ACC112 (cell line): ENCODE measurements around the gene TC2N.
A peak's percentile ranks its signal among the peaks of the same experiment; 100 is the strongest.
"Not testable (repeated sequence)": the region's sequence is repeated elsewhere in the genome, so short reads cannot be mapped to it uniquely, and the experiment has no call there.

ENCODE experiments used
- H2AFZ ChIP-seq: fragments of 200-600 bp; sonication (generic); one replicate; pipeline ENCODE4 v1.6.0; 2017; ENCODE audit warnings: antibody characterized with exemption, low read length; ENCODE audit not compliant: unreplicated experiment
- H3K27ac ChIP-seq: fragments of 200-600 bp; sonication (generic); 2 replicates; pipeline ENCODE4 v1.5.1; 2014; ENCODE audit warnings: low read depth, mild to moderate bottlenecking, antibody characterized with exemption, low read length, moderate library complexity
- H3K27me3 ChIP-seq: fragments of 200-600 bp; sonication (generic); 2 replicates; pipeline ENCODE4 v1.6.1; 2014; ENCODE audit warnings: mild to moderate bottlenecking, antibody characterized with exemption, low read length, moderate library complexity, mixed read lengths; ENCODE audit not compliant: insufficient read depth
- H3K36me3 ChIP-seq: fragments of 200-600 bp; sonication (generic); 2 replicates; pipeline ENCODE4 v1.6.1; 2016; ENCODE audit warnings: mild to moderate bottlenecking, antibody characterized with exemption, low read length, moderate library complexity, mixed read lengths; ENCODE audit not compliant: insufficient read depth
- H3K4me1 ChIP-seq: fragments of 200-600 bp; sonication (generic); one replicate; pipeline ENCODE4 v1.6.1; 2016; ENCODE audit warnings: low read length, mixed read lengths; ENCODE audit not compliant: insufficient read depth, unreplicated experiment, control insufficient read depth
- H3K4me3 ChIP-seq: fragments of 200-600 bp; sonication (generic); 2 replicates; pipeline ENCODE4 v1.5.1; 2014; ENCODE audit warnings: mild to moderate bottlenecking, low read depth, low read length
- H3K79me2 ChIP-seq: fragments of 200-600 bp; sonication (generic); one replicate; pipeline ENCODE4 v1.6.0; 2016; ENCODE audit warnings: low read length; ENCODE audit not compliant: control insufficient read depth, unreplicated experiment, insufficient read depth

The TC2N gene

DNA sequence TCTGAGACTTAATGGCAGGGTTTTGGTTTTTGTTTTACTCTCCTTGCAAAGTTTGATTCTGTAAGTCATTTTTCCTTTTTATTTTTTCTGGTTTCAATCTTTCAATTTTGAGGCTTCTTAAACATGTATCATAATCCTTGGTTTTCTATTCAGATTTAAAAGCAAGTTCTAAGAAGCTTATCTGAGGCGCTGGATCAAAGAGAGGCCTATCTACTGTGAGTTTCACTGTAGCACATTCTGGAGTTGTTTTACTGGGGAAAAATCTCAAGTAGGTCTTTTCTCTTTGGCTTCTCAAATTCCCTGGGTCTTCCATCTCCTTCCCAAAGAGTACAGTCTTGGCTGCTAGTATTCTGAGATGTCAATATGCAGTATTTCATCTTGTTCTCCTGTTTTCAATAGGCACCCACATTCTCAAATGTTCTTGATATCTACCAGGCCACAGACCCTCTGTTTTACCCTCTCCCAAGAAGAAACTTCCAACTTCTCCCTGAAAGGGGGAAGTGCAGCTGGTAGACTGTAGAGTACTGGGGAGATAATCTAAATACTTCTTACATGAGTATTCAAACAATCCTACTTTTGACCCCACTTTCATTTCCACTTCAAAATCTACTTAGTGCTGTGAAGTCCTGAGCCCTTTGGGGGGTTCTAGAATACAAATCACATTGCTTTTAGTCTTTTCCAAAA, 124.6 kb downstream of the TC2N start:
- no peak overlapping the region for H3K27ac ChIP-seq
- H3K79me2 ChIP-seq = no peaks in the 10 kb centered on the region
- no peaks in the 10 kb centered on the region for H3K27me3 ChIP-seq
- peaks cover 26% of the 10 kb centered on the region for H3K4me1 ChIP-seq
- H3K4me3 ChIP-seq = no peak overlapping the region
- no peaks in the 10 kb centered on the region for H3K36me3 ChIP-seq
- H2AFZ ChIP-seq = no peak overlapping the region

DNA sequence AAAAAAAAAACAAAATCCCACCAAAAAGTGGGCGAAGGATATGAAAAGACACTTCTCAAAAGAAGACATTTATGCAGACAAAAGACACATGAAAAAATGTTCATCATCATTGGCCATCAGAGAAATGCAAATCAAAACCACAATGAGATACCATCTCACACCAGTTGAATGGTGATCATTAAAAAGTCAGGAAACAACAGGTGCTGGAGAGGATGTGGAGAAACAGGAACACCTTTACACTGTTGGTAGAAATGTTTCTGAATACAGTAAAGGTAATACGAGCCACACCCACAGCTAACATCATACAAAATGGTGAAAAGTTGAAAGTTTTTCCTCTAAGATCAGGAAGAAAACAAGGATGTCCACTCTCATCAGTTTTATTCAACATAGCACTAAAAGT, 127.5 kb downstream of the TC2N start:
- H3K27me3 ChIP-seq, H3K27ac ChIP-seq, H3K36me3 ChIP-seq, H2AFZ ChIP-seq, H3K4me3 ChIP-seq, H3K79me2 ChIP-seq: not testable (repeated sequence)
- peaks cover 16% of the 10 kb centered on the region for H3K4me1 ChIP-seq

GRCh38 chr14:91737619-91738018, 129.7 kb downstream of the TC2N start:
- no peaks in the 10 kb centered on the region for H3K27me3 ChIP-seq
- H2AFZ ChIP-seq = no peak overlapping the region
- peaks cover 4% of the 10 kb centered on the region for H3K4me1 ChIP-seq
- no peaks in the 10 kb centered on the region for H3K79me2 ChIP-seq
- H3K36me3 ChIP-seq = no peaks in the 10 kb centered on the region
- H3K4me3 ChIP-seq = no peak overlapping the region
- no peak overlapping the region for H3K27ac ChIP-seq

- no peaks in the 10 kb centered on the region for H3K27me3 ChIP-seq
- no peak overlapping the region for H2AFZ ChIP-seq
- H3K4me1 ChIP-seq = peaks cover 13% of the 10 kb centered on the region
- H3K4me3 ChIP-seq = no peak overlapping the region
- no peaks in the 10 kb centered on the region for H3K36me3 ChIP-seq
- no peaks in the 10 kb centered on the region for H3K79me2 ChIP-seq
- H3K27ac ChIP-seq = peak overlapping the region; percentile 29
Observed at GRCh38 chr14:91732859-91733477, 134.4 kb downstream of the TC2N start.

- no peak overlapping the region for H3K4me3 ChIP-seq
Observed at GRCh38 chr14:91732439-91732838, 134.9 kb downstream of the TC2N start.

GRCh38 chr14:91731986-91732385, 135.3 kb downstream of the TC2N start, which contains the start of gene CATSPERB:
TSS of gene CATSPERB (minus strand) at chr14:91732086. CDS start at chr14:91729479, 2,607 bp downstream.
- Histone ChIP-seq H3K27ac (peak within 1 kb of the TSS; percentile 29), H3K36me3 (no peaks in the 10 kb centered on the region), H3K4me3 (no peak within 1 kb of the TSS), H3K27me3 (no peaks in the 10 kb centered on the region), H3K4me1 (peaks cover 23% of the 10 kb centered on the region), H2AFZ (no peak within 1 kb of the TSS), H3K79me2 (no peaks in the 10 kb centered on the region)

More at GRCh38 chr14:91732439-91732838, 134.9 kb downstream of the TC2N start:
- H3K27me3 ChIP-seq = no peaks in the 10 kb centered on the region
- no peaks in the 10 kb centered on the region for H3K36me3 ChIP-seq
- peaks cover 18% of the 10 kb centered on the region for H3K4me1 ChIP-seq
- H3K27ac ChIP-seq = peak overlapping the region; percentile 29; the same call in 1 of the 2 replicates
- no peaks in the 10 kb centered on the region for H3K79me2 ChIP-seq
- no peak overlapping the region for H2AFZ ChIP-seq

DNA sequence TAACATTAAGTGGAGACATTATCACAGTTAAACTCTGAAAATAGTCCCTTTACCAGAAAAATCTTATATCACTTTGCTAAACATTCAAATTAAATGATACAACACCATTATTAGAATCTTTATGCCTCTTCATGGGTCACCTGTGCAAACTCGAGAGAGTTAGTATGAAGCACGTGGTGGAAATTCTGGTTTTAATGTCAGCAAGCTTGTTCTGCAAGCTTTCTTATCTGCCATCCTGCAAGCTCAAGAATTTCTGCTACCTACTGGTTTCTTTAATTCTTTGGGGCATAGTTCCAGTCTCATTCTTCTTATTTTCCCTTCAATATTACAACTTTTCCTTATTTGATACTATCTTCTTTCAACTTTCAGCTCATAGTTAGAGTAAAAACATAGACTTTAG, 136.3 kb downstream of the TC2N start:
- H2AFZ ChIP-seq = no peak overlapping the region
- peaks cover 32% of the 10 kb centered on the region for H3K4me1 ChIP-seq
- no peaks in the 10 kb centered on the region for H3K27me3 ChIP-seq
- no peaks in the 10 kb centered on the region for H3K36me3 ChIP-seq
- H3K79me2 ChIP-seq = no peaks in the 10 kb centered on the region
- no peak overlapping the region for H3K4me3 ChIP-seq
- no peak overlapping the region for H3K27ac ChIP-seq

GRCh38 chr14:91729756-91730155, 137.6 kb downstream of the TC2N start:
- Histone ChIP-seq H3K79me2 (no peaks in the 10 kb centered on the region), H3K4me3 (no peak overlapping the region), H3K4me1 (peaks cover 32% of the 10 kb centered on the region), H3K36me3 (no peaks in the 10 kb centered on the region), H2AFZ (no peak overlapping the region), H3K27ac (no peak overlapping the region), H3K27me3 (no peaks in the 10 kb centered on the region)
